ENCODE measurements around the gene BLMH.

DNA sequence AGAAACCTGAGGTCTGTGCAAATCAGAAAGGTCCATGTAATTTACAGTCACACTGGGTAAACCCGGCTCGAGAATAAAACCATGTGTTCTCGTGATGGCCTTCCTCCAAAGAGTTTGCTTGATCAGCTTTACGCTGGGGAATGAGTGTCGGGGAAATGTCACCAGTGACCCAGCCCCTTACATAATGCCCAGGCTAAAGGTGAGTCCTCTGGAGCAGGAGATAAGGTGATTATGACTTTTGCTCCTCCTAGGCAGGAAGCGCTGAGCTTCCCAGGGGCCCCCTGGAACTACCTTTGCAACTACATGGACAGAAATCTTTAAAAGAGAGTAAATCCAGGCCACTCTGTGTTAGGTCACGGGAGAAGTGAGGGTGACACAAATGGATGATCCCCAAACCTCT is 71.9 kb downstream of the BLMH start:
- TF ChIP-seq, protein P1, sequence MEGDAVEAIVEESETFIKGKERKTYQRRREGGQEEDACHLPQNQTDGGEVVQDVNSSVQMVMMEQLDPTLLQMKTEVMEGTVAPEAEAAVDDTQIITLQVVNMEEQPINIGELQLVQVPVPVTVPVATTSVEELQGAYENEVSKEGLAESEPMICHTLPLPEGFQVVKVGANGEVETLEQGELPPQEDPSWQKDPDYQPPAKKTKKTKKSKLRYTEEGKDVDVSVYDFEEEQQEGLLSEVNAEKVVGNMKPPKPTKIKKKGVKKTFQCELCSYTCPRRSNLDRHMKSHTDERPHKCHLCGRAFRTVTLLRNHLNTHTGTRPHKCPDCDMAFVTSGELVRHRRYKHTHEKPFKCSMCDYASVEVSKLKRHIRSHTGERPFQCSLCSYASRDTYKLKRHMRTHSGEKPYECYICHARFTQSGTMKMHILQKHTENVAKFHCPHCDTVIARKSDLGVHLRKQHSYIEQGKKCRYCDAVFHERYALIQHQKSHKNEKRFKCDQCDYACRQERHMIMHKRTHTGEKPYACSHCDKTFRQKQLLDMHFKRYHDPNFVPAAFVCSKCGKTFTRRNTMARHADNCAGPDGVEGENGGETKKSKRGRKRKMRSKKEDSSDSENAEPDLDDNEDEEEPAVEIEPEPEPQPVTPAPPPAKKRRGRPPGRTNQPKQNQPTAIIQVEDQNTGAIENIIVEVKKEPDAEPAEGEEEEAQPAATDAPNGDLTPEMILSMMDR (conservative IDR thresholded peaks at IDR 0.05; ENCODE audit: low read depth in 2 of 2), result no peak
- TF ChIP-seq, protein P2, sequence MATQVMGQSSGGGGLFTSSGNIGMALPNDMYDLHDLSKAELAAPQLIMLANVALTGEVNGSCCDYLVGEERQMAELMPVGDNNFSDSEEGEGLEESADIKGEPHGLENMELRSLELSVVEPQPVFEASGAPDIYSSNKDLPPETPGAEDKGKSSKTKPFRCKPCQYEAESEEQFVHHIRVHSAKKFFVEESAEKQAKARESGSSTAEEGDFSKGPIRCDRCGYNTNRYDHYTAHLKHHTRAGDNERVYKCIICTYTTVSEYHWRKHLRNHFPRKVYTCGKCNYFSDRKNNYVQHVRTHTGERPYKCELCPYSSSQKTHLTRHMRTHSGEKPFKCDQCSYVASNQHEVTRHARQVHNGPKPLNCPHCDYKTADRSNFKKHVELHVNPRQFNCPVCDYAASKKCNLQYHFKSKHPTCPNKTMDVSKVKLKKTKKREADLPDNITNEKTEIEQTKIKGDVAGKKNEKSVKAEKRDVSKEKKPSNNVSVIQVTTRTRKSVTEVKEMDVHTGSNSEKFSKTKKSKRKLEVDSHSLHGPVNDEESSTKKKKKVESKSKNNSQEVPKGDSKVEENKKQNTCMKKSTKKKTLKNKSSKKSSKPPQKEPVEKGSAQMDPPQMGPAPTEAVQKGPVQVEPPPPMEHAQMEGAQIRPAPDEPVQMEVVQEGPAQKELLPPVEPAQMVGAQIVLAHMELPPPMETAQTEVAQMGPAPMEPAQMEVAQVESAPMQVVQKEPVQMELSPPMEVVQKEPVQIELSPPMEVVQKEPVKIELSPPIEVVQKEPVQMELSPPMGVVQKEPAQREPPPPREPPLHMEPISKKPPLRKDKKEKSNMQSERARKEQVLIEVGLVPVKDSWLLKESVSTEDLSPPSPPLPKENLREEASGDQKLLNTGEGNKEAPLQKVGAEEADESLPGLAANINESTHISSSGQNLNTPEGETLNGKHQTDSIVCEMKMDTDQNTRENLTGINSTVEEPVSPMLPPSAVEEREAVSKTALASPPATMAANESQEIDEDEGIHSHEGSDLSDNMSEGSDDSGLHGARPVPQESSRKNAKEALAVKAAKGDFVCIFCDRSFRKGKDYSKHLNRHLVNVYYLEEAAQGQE (IDR thresholded peaks at IDR 0.05; ENCODE audit: unreplicated experiment), result no peak
- TF ChIP-seq POLR2AphosphoS5 (IDR thresholded peaks at IDR 0.05; ENCODE audit: low read depth), result no peak
